GM18873 (cell line): ENCODE results near the gene SMARCE1.

Source experiments
- ATAC-seq: cut with Tn5 transposase; IDR thresholded peaks from one replicate; pipeline ENCODE4 v1.9.1; 2021; ENCODE audit warnings: mild to moderate bottlenecking, moderate library complexity, moderate number of reproducible peaks; ENCODE audit not compliant: unreplicated experiment, low FRiP score

The SMARCE1 gene

DNA sequence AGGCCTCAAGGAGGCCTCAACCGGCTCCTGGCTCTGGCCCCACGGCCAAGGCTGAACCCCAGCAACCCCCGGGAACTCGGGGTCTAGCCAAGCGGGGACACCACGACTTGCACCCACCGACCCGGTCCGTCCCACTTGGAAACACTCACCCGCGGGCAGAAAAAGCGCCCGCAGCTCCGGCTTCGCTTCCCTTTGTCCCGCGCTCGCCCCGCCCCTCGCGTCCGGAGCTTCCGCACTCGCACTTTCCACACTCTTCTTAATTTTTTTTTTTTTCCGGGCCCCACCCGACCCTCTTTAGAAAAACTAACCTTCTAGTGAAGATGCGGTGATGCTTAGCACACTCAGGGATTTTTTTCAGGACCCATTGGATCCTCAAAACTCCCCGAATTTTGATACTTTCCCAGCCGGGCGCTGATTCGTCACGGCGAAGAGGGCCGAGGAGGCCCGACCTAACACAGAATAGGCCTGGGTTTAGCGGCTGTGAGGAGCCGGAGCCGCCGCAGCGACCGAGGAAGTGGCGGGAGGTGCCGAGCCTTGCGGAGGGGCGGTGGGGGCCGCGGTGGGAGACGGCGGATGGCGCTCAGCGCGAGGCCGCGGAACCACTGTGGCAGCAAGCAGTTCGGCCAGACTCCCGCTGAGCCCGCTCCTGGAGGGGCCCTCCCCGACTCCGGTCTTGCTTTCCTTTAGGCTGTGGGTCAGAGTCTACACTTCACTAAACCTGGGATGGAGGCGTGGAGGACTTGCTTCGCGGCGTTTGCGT, at the start of gene SMARCE1:
TSS of gene SMARCE1 (minus strand) at position 195 of the 760 bp plus-strand sequence. CDS start 2,016 bp downstream, outside the sequence.
- ATAC-seq, result no peak

- no peak for ATAC-seq
Observed at GRCh38 chr17:40697297-40697696, 49.7 kb upstream of the SMARCE1 start.

DNA sequence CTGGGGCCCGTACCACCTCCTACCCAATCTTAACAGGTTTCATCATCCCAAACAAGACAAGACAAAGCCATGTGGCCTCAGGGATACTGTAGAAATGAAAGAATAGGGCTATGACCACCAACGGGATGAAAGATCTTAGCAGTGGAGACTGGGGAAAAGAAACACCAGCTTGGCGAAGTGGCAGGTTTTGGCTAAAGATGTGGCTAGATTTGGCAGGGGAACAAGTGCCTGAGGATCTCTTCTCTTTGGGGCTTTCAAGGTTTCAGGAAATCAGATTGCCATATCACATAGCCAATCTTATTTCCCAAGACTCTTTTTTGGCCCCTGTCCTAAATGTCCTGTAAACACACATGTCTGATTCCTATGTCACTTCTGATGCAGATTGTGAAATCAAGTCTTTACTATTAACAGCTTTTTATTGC, 49.0 kb upstream of the SMARCE1 start:
- no peak for ATAC-seq

GRCh38 chr17:40695874-40696472, 48.4 kb upstream of the SMARCE1 start:
- no peak for ATAC-seq

DNA sequence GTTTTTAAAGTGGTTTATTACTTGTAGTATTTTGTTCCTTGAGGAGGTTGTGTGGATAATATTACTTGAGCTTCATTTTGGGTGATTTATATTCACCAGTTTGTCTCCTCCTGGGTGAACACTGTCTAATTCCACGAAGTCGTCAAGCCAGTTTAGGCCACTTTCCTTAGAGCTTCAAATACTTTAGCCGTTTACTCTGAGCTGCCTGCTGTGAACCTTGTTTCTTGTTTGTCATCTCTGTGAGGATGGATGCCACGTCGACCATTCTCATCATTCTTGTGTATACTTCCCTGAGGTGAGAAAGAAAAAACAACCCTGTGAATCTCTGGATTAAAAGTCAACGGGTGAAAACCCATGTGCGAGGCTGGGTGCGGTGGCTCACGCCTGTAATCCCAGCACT, 47.0 kb upstream of the SMARCE1 start:
- no peak for ATAC-seq

DNA sequence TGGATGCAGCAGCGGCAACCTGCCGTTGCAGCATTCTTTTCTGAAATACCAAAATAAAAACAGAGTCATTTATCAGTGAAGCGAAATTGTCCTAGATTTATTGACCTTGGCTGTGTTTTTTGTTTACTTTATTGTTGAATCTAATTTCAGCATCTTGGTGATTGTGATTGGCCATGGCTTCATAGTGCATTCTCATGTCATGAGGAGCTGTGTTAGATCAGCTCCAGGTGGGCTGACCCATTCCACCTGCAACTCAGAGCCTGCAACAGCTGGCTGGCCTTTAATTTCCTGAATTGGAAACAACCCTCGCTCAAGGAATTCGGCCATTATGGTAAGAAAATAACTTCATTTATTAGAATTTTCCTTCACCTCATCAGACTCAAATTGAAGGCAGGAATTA, 39.5 kb upstream of the SMARCE1 start:
- no peak for ATAC-seq

- no peak for ATAC-seq
Observed at GRCh38 chr17:40686192-40686591, 38.6 kb upstream of the SMARCE1 start.

GRCh38 chr17:40680998-40681397, 33.4 kb upstream of the SMARCE1 start:
- no peak for ATAC-seq

GRCh38 chr17:40679523-40679907, 31.9 kb upstream of the SMARCE1 start:
- no peak for ATAC-seq

DNA sequence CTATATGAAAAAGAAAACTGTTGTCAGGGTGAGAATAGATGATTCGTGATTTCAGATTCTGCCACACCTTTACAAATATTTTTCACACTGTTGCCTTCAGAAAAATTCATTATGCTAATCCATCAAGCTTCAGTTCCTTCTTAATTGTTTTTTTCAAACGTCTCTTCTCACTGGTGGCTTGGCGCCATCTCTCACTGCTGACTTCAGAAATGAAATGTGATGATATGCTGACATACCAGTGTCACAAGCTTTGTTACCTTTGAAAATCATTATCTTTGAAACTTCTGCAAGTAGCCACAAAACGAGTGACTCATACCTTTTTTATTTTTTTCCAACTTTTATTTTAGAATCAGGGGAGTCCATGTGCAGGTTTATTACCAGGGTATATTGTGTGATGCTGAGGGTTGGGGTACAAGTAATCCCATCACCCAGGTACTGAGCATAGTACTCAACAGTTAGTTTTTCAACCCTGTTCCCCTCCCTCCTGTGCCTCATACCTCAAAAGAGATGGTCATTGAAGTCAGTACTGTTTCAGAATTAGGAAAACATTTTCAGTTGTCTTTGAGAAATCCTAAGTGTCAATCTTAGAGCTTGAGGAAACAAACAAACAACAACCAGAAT, 31.4 kb upstream of the SMARCE1 start:
- no peak for ATAC-seq

DNA sequence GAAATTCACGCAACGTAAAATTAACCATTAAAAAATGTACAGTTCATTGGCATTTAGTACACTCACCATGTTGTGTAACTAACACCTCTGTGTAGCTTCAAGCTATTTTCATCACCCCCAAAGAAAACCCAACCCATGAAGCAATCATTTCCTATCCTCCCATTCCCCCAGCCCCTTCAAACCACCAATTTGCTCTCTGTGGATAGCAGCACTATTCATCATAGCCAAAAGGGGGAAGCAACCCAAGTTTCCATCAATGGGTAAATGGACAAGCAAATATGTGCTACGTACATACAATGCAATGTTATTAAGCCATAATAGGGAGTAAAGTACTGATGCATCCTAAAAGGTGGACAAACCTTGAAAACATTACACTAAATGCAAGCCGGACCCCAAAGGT, 28.3 kb upstream of the SMARCE1 start:
- ATAC-seq, result no peak

- no peak for ATAC-seq
Observed at GRCh38 chr17:40672654-40673053, 25.0 kb upstream of the SMARCE1 start.

GRCh38 chr17:40671282-40671681, 23.7 kb upstream of the SMARCE1 start:
- ATAC-seq, result no peak

DNA sequence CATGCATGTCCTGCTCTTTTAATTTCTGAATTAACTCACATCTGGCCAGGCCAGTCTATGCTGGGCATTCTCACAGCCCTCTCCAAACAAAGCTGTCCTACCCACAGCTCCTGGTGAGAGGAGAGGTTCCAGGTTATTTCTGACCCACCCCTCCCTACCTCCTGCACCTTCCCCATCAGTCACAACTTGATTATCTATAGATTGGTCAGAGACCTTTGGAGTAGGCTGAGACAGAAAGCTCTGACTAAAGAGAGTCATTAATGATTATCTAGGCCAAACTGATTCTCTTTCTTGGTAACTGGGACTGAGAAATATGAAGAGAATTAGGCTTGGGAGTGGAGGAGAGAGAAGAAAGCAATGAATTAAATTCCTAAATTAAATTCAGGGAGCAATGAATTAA, 18.7 kb upstream of the SMARCE1 start:
- no peak for ATAC-seq

DNA sequence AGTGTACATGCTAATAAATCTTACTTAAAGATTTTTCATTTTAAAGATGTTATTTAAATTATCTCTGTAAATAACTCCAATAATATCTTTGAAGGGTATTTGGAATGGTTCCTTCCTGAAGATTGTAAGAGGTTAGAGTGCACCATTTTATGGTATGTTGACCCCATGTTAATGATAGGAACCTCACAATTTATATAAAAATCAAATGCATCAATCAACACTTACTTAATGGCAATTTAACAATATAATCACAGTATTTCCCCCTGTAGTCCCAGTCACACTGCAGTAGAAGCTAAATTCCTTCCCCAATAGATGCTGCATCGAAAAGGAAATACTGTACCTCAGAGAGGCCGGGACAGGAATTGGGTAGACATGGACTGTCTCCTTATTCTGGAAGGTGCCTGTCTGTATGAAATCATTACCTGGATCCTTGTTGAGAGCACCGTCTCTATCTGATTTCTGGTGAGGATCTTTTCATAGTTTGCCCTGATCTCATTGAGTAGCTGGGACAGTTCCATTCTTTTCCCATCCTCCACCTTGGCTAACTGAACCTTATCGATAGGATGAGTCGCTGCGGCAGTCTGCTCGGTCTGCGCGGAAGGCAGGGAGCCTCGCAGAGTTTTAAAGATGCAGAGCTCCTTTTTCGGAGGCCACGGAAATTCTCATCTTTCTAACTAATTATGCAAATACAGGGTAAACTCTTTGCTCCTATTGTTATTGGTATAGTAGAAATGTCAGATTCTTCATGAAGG, 17.1 kb upstream of the SMARCE1 start, which contains the start of gene KRT222:
TSS of gene KRT222 (minus strand) at position 596 of the 752 bp plus-strand sequence. CDS start at position 518, 78 bp downstream.
- no peak for ATAC-seq

DNA sequence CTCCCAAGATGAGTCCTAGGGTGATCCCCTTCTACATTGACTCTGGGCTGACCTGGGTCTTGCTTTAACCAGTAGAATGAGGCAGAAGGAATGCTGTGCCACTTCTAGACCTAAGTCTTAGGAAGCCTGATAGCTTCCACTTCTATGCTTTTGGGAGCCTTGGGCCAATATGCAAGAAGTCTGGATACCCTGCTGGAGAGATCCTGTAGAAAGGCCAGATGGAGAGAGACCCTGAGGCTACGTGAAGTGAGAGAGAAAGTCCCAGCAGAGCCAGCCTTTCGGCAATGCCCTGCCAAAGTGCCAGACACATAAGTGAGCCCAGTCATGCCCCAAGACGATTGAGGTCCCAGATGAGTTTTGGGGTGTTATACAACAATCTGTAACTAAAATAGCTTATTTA, 15.6 kb upstream of the SMARCE1 start:
- no peak for ATAC-seq

- ATAC-seq, result no peak
Observed at GRCh38 chr17:40659911-40660310, 12.3 kb upstream of the SMARCE1 start.

- no peak for ATAC-seq
Observed at GRCh38 chr17:40658396-40658795, 10.8 kb upstream of the SMARCE1 start.

DNA sequence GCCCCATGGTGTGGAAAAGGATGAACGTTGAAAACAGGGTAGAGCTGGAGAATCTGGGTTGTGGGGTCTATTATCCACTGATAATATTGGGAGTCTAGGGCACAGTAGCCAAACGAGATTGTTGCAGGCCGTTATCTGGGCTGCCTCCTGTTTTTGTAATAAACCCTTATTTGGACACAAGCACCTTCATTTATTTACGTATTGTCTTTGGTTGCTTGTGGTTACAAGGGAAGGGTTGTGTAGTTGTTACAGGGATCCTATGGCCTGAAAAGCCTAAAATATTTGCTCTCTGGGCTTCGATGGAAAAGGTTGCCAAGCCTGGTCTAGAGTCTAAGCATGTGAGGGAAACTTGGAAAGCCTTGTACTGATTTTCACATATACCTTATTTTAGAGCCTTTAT, 4.3 kb upstream of the SMARCE1 start:
- ATAC-seq, result no peak

DNA sequence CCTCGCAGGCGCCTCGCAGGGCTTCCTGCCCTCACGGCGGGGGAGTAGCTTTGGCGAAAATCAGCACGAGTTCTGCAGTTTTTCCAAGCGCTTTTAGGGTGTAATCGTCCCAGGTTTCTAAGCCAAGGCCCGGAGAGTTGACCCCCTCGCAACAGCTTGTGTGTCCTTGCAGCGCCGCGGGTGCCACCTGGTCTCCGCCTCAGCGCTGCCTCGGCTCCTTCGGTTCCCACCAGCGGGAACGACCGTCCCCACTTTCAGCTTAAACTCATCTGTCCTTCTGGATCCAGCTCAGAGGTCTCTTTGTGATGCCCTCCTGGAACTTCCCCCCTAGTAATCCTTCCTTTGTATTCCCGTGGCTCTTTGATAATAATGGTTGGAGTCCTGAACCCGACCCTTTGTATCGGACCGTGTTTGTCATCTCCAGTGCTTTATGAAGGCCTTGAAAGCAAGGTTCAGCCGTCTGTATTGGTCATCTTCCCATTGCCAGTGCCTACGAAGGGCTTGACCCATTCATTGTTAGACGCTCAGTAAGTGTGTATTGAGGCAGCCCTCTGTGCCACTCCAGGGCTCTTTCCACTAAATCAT, 858 bp upstream of the SMARCE1 start:
- no peak for ATAC-seq
